GM12878 (cell line): ENCODE results near the gene GAREM2. TPM values are rescaled to one million over a fixed set of nuclear protein-coding genes. Genes with fewer than 3 reads are reported as not detected.

Source experiments
- ATAC-seq: fragments of 200-7000 bp; cut with Tn5 transposase; 3 replicates; pipeline ENCODE4 v1.9.1; 2020; ENCODE audit warnings: mild to moderate bottlenecking, moderate library complexity
- BruUV-seq: library from RNA; stranded (reverse); fragments of 400-500 nt; replicated peaks from 2 replicates; lab custom pipeline; 2021; lab: Mats Ljungman, UMichigan
- CTCF ChIA-PET: fragments of 300-600 bp; sonication (Branson Sonifier 250); formaldehyde crosslinking; extraction: SDS; loops from one replicate; lab custom pipeline; 2021; ENCODE audit warnings: inconsistent platforms; lab: Yijun Ruan, JAX
- POLR2A ChIA-PET: fragments of 350-600 bp; formaldehyde crosslinking; extraction: SDS; loops from one replicate; lab custom pipeline; 2021; ENCODE audit warnings: inconsistent platforms; lab: Charles Lee
- RAD21 ChIA-PET: fragments of 300-600 bp; sonication (Branson Sonifier 250); formaldehyde crosslinking; loops from one replicate; lab custom pipeline; 2023; ENCODE audit warnings: antibody characterized with exemption; ENCODE audit not compliant: unreplicated experiment; lab: Charles Lee
- SMC1A ChIA-PET: fragments of 300-600 bp; sonication (Branson Sonifier 250); formaldehyde crosslinking; loops from one replicate; lab custom pipeline; 2023; ENCODE audit not compliant: unreplicated experiment, uncharacterized antibody; lab: Charles Lee
- DNase-seq: peaks from one replicate; pipeline ENCODE4 v3.0.0-alpha.2; 2011; ENCODE audit warnings: low read depth, low spot score
- FAIRE-seq: peaks from 3 replicates; lab custom pipeline; 2011; peaks lifted over from hg19 to GRCh38; lab: Jason Lieb, UNC
- H2AFZ ChIP-seq: 2 replicates; pipeline ENCODE4 v1.6.0; 2011; ENCODE audit warnings: low read depth, low read length, control low read depth; ENCODE audit not compliant: control insufficient read depth
- H3K27ac ChIP-seq: 2 replicates; pipeline ENCODE4 v1.5.1; 2011; ENCODE audit warnings: control low read depth; ENCODE audit not compliant: control insufficient read depth, insufficient read depth
- H3K27me3 ChIP-seq, 2 experiments: replicated peaks in 1 of 2; 2 replicates each; pipeline versions ENCODE4 v1.6.0 to v1.6.1; 2011; ENCODE audit warnings: low read length in 1 of 2; ENCODE audit not compliant: control insufficient read depth in 2 of 2, insufficient read depth in 2 of 2
- H3K36me3 ChIP-seq, 2 experiments: 2 replicates each; pipeline ENCODE4 v1.5.1; 2011; ENCODE audit warnings: low read length in 1 of 2; ENCODE audit not compliant: control insufficient read depth in 2 of 2, insufficient read depth in 2 of 2
- H3K4me1 ChIP-seq: 2 replicates; pipeline ENCODE4 v1.6.1; 2011; ENCODE audit warnings: mild to moderate bottlenecking, low read length, moderate library complexity, mixed read lengths; ENCODE audit not compliant: control insufficient read depth, insufficient read depth
- H3K4me2 ChIP-seq: 2 replicates; pipeline ENCODE4 v1.6.0; 2011; ENCODE audit warnings: control low read depth; ENCODE audit not compliant: control insufficient read depth, insufficient read depth
- H3K4me3 ChIP-seq: fragments of 200-600 bp; sonication (generic); 2 replicates; pipeline ENCODE4 v1.5.1; 2016
- H3K79me2 ChIP-seq: 2 replicates; pipeline ENCODE4 v1.6.0; 2011; ENCODE audit warnings: low read length; ENCODE audit not compliant: control insufficient read depth, insufficient read depth
- H3K9ac ChIP-seq: 2 replicates; pipeline ENCODE4 v1.8.0; 2011; ENCODE audit warnings: low read length, control low read depth, mixed read lengths; ENCODE audit not compliant: control insufficient read depth, insufficient read depth
- H3K9me3 ChIP-seq: replicated peaks from 3 replicates; pipeline ENCODE4 v1.5.1; 2011; ENCODE audit warnings: mild to moderate bottlenecking, low read length; ENCODE audit not compliant: control insufficient read depth, insufficient read depth
- H4K20me1 ChIP-seq: 2 replicates; pipeline ENCODE4 v1.6.0; 2011; ENCODE audit not compliant: control insufficient read depth, insufficient read depth
- CTCF ChIP-seq, 3 experiments: IDR thresholded peaks in 2 of 3; conservative IDR thresholded peaks in 1 of 3; 2 replicates each; pipeline ENCODE4 v1.5.1; 2011; ENCODE audit warnings: low read depth in 3 of 3, low read length in 3 of 3, mild to moderate bottlenecking in 3 of 3, control low read depth in 2 of 3, moderate library complexity in 2 of 3, inconsistent platforms in 1 of 3, mixed read lengths in 1 of 3; ENCODE audit not compliant: control insufficient read depth in 2 of 3, insufficient read depth in 1 of 3; ENCODE audit errors: extremely low read depth in 1 of 3
- DPF2 ChIP-seq: fragments of 450-650 bp; IDR thresholded peaks from 2 replicates; pipeline ENCODE4 v1.6.1; 2017; ENCODE audit warnings: mild to moderate bottlenecking
- ESRRA ChIP-seq: IDR thresholded peaks from 2 replicates; pipeline ENCODE4 v1.6.1; 2012; ENCODE audit warnings: mild to moderate bottlenecking, low read length, improper control_type of control experiment
- FOS ChIP-seq: IDR thresholded peaks from 3 replicates; pipeline ENCODE4 v1.6.1; 2011; ENCODE audit warnings: borderline replicate concordance; ENCODE audit not compliant: insufficient read length; ENCODE audit errors: extremely low read depth
- FOXM1 ChIP-seq: IDR thresholded peaks from 2 replicates; pipeline ENCODE4 v1.6.1; 2012; ENCODE audit warnings: low read depth, mild to moderate bottlenecking, inconsistent platforms, low read length, moderate library complexity
- IRF3 ChIP-seq: fragments of 450-650 bp; IDR thresholded peaks from 2 replicates; pipeline ENCODE4 v1.6.1; 2014; ENCODE audit warnings: mild to moderate bottlenecking
- MYB ChIP-seq: fragments of 150-350 bp; IDR thresholded peaks from 2 replicates; pipeline ENCODE4 v1.6.1; 2014; ENCODE audit warnings: mild to moderate bottlenecking, low read depth, low read length, borderline replicate concordance
- NFXL1 ChIP-seq: fragments of 450-650 bp; IDR thresholded peaks from 2 replicates; pipeline ENCODE4 v1.6.1; 2017; ENCODE audit warnings: antibody characterized with exemption, mild to moderate bottlenecking, borderline replicate concordance
- NFYB ChIP-seq: IDR thresholded peaks from 2 replicates; pipeline ENCODE4 v1.6.1; 2011; ENCODE audit warnings: low read depth, mild to moderate bottlenecking, low read length, improper control_type of control experiment, moderate library complexity; ENCODE audit not compliant: insufficient read depth
- NR2F1 ChIP-seq: fragments of 450-650 bp; conservative IDR thresholded peaks from 2 replicates; pipeline ENCODE4 v1.6.1; 2017; ENCODE audit warnings: mild to moderate bottlenecking
- RCOR1 ChIP-seq: conservative IDR thresholded peaks from 2 replicates; pipeline ENCODE4 v1.6.1; 2012; ENCODE audit warnings: low read depth, low read length, improper control_type of control experiment
- RELB ChIP-seq: fragments of 450-650 bp; IDR thresholded peaks from 2 replicates; pipeline ENCODE4 v1.6.1; 2017; ENCODE audit warnings: low read depth, mild to moderate bottlenecking, moderate library complexity
- SIN3A ChIP-seq: IDR thresholded peaks from 2 replicates; pipeline ENCODE4 v1.6.1; 2012; ENCODE audit warnings: low read depth, low read length, improper control_type of control experiment
- SP1 ChIP-seq: IDR thresholded peaks from one replicate; pipeline ENCODE4 v1.6.1; 2011; ENCODE audit warnings: low read depth, low read length
- ZNF217 ChIP-seq: fragments of 450-650 bp; IDR thresholded peaks from 2 replicates; pipeline ENCODE4 v1.6.1; 2017; ENCODE audit warnings: antibody characterized with exemption, mild to moderate bottlenecking
- ZNF384 ChIP-seq: IDR thresholded peaks from 2 replicates; pipeline ENCODE4 v1.6.1; 2012; ENCODE audit warnings: low read depth, mild to moderate bottlenecking, low read length, improper control_type of control experiment, borderline replicate concordance
- WGBS: methylation state at CpG from one replicate; pipeline ENCODE4 v1.1.6; 2016; ENCODE audit warnings: low lambda C conversion rate; ENCODE audit not compliant: insufficient replicate concordance, insufficient coverage; ENCODE audit errors: missing lambda C conversion rate; 5-methylcytosine and 5-hydroxymethylcytosine counted together
- in situ Hi-C: fragments of 300-500 bp; cut with MboI; formaldehyde crosslinking; loops from 9 replicates; pipeline ENCODE4 v1.14.3; 2018; ENCODE audit warnings: mixed read lengths
- intact Hi-C: fragments of 100-400 bp; cut with micrococcal nuclease; formaldehyde crosslinking; loops from one replicate; pipeline ENCODE4 v1.14.2; 2022; ENCODE audit not compliant: unreplicated experiment
- polyA plus RNA-seq, 11 experiments: library from polyadenylated mRNA; depleted of rRNA in 4 of 11; unstranded in 6 of 11; stranded (reverse) in 5 of 11; fragments of >200 nt; fragmentation: Nextera tagmentation in 4 of 11; fragmentation: Illumina TruSeq in 1 of 11; extraction: Ambion mirVana in 4 of 11; extraction: Trizol in 1 of 11; gene quantifications; 1 replicate in 1 of 11; 2 replicates in 10 of 11; pipeline versions ENCODE4 v1.2.1 to v1.2.3, GENCODE V29; 2011 to 2016; ENCODE audit warnings: inconsistent platforms in 2 of 11, missing spikeins in 2 of 11, low read depth in 1 of 11
- total RNA-seq, 4 experiments: library from RNA; depleted of rRNA in 3 of 4; stranded (reverse); fragments of >200 nt in 3 of 4; fragmentation: Illumina TruSeq in 1 of 4; extraction: Trizol in 1 of 4; gene quantifications; 2 replicates each; pipeline versions ENCODE4 v1.2.1 to v1.2.3, GENCODE V29; 2013 to 2021

GAREM2 gene
- total and polyA plus RNA-seq, 10 of the 15 experiments (the other 5 are each of a cell fraction or from before 2014, with no cell fraction given): 0.06 to 1.4 (median 0.44) TPM

- Histone ChIP-seq H3K27ac (no peak overlapping the region), H3K36me3 (no peaks in the 10 kb centered on the region), H3K27me3 (peaks cover 4 to 10% of the 10 kb centered on the region in 2 experiments; a peak in 3 of 4 replicates), H3K4me2 (no peak overlapping the region), H2AFZ (no peak overlapping the region), H3K79me2 (no peaks in the 10 kb centered on the region), H3K9ac (no peak overlapping the region), H4K20me1 (no peaks in the 10 kb centered on the region; the same call in 1 of the 2 replicates), H3K4me1 (no peaks in the 10 kb centered on the region; the same call in 1 of the 2 replicates), H3K9me3 (no peaks in the 10 kb centered on the region), H3K4me3 (no peak overlapping the region)
- in situ Hi-C loops (no loop called here), intact Hi-C loops (no loop called here)
- ATAC-seq (peak; percentile 32), DNase-seq (no peak), FAIRE-seq (no peak)
- SMC1A ChIA-PET: no interaction called here
- 26% methylated on average over 14 of the region's 15 CpGs for WGBS
- BruUV-seq: no TSS peak
- POLR2A ChIA-PET: interaction anchor here (0.6 kb wide), 3 partner anchors 261 to 413 kb away, joined by 3 to 5 read pairs (median 4); no protein-coding TSS in a partner anchor
- RAD21 ChIA-PET: interaction anchor here (0.7 kb wide), 1 partner anchor 29 kb away, joined by 3 read pairs; no protein-coding TSS in a partner anchor
- CTCF ChIA-PET: interaction anchor here (0.6 kb wide), 1 partner anchor 68 kb away, joined by 4 read pairs; no protein-coding TSS in a partner anchor
- TF ChIP-seq NR2F1: no peak
- no peak for TF ChIP-seq IRF3
- TF ChIP-seq DPF2: no peak
- TF ChIP-seq FOS: no peak
- TF ChIP-seq RELB: no peak
- TF ChIP-seq CTCF (IDR thresholded peaks at IDR 0.05 in 2 of 3, conservative IDR thresholded peaks at IDR 0.05 in 1 of 3; ENCODE audit: control insufficient read depth in 2 of 3, extremely low read depth in 1 of 3, insufficient read depth in 1 of 3, low read depth in 3 of 3, low read length in 3 of 3): no peak
- no peak for TF ChIP-seq MYB
- no peak for TF ChIP-seq SP1
- TF ChIP-seq SIN3A: no peak
- TF ChIP-seq ESRRA: no peak
- TF ChIP-seq NFYB: no peak
- no peak for TF ChIP-seq ZNF384
- no peak for TF ChIP-seq ZNF217
- no peak for TF ChIP-seq RCOR1
- no peak for TF ChIP-seq FOXM1
- TF ChIP-seq NFXL1: no peak
Measured at GRCh38 chr2:26175466-26176278, 2.8 kb downstream of the GAREM2 start.
